GM19397 (cell line): Measurements from ENCODE around the gene POMT1.
"Not testable (repeated sequence)": the region's sequence is repeated elsewhere in the genome, so short reads cannot be mapped to it uniquely, and the experiment has no call there.

ENCODE experiments used
- ATAC-seq: cut with Tn5 transposase; IDR thresholded peaks from one replicate; pipeline ENCODE4 v1.9.1; 2021; ENCODE audit warnings: mild to moderate bottlenecking, moderate library complexity; ENCODE audit not compliant: unreplicated experiment

The POMT1 gene

GRCh38 chr9:131549186-131549585 is 46.5 kb downstream of the POMT1 start:
- ATAC-seq, result not testable (repeated sequence)

GRCh38 chr9:131550465-131550864 is 47.7 kb downstream of the POMT1 start:
- ATAC-seq, result not testable (repeated sequence)

- ATAC-seq, result no peak
These were observed 49.3 kb downstream of the POMT1 start for GRCh38 chr9:131552030-131552429.

GRCh38 chr9:131554087-131554842 is 51.5 kb downstream of the POMT1 start:
- ATAC-seq, result no peak

- ATAC-seq, result no peak
These were observed 52.2 kb downstream of the POMT1 start for GRCh38 chr9:131554843-131555351.

GRCh38 chr9:131555841-131556673 is 53.3 kb downstream of the POMT1 start:
- no peak for ATAC-seq

- no peak for ATAC-seq
These were observed 55.3 kb downstream of the POMT1 start for GRCh38 chr9:131557855-131558548.

GRCh38 chr9:131559421-131560000 is 56.8 kb downstream of the POMT1 start:
- no peak for ATAC-seq

- ATAC-seq, result no peak
These were observed 59.6 kb downstream of the POMT1 start for GRCh38 chr9:131562032-131562959.

GRCh38 chr9:131565369-131565768 is 62.7 kb downstream of the POMT1 start:
- no peak for ATAC-seq

- ATAC-seq, result no peak
These were observed 63.4 kb downstream of the POMT1 start for GRCh38 chr9:131566158-131566557.

- ATAC-seq, result no peak
These were observed 65.2 kb downstream of the POMT1 start for GRCh38 chr9:131567910-131568309.
